Neural crest cell (in vitro differentiated cells): ENCODE results near the gene PNPLA6. TPM values are rescaled to one million over a fixed set of nuclear protein-coding genes. Genes with fewer than 3 reads are reported as not detected.

Experiments
- DNase-seq: peaks from one replicate; pipeline ENCODE4 v3.0.0; 2021; ENCODE audit warnings: low read depth, mixed read lengths, low spot score
- H3K27ac Mint-ChIP-seq: one replicate; pipeline ENCODE4 v1.8.0; 2021; ENCODE audit warnings: mild to moderate bottlenecking, mixed read lengths; ENCODE audit not compliant: unreplicated experiment
- H3K27me3 Mint-ChIP-seq: 2 replicates; pipeline ENCODE4 v1.8.0; 2021; ENCODE audit warnings: low read depth, mild to moderate bottlenecking, mixed read lengths
- H3K36me3 Mint-ChIP-seq: 2 replicates; pipeline ENCODE4 v1.8.0; 2021; ENCODE audit warnings: low read depth, mild to moderate bottlenecking, mixed read lengths
- H3K4me1 Mint-ChIP-seq: 2 replicates; pipeline ENCODE4 v1.8.0; 2021; ENCODE audit warnings: mixed read lengths
- H3K4me3 Mint-ChIP-seq: one replicate; pipeline ENCODE4 v1.8.0; 2021; ENCODE audit warnings: mild to moderate bottlenecking, mixed read lengths
- H3K9me3 Mint-ChIP-seq: 2 replicates; pipeline ENCODE4 v1.8.0; 2021; ENCODE audit warnings: mixed read lengths
- CTCF ChIP-seq: fragments of 200-600 bp; sonication (generic); conservative IDR thresholded peaks from 2 replicates; pipeline ENCODE4 v1.5.0; 2021; ENCODE audit warnings: antibody characterized with exemption, mild to moderate bottlenecking
- total RNA-seq: library from RNA; stranded (reverse); gene quantifications from 2 replicates; pipeline ENCODE4 v1.2.1, GENCODE V29; 2021

Gene PNPLA6
- total RNA-seq, 1 donor from 2014 or later: 72.1 TPM

- peaks cover 4% of the 10 kb centered on the region for H3K36me3 Mint-ChIP-seq
- no peaks in the 10 kb centered on the region for H3K27me3 Mint-ChIP-seq
- H3K9me3 Mint-ChIP-seq: no peaks in the 10 kb centered on the region
- no peak for DNase-seq
- no peak for TF ChIP-seq CTCF
- H3K27ac Mint-ChIP-seq: peak overlapping the region; percentile 93
- peak overlapping the region; percentile 92 for H3K4me3 Mint-ChIP-seq
- H3K4me1 Mint-ChIP-seq: peaks cover 26% of the 10 kb centered on the region
Measured at GRCh38 chr19:7516333-7516732, 19.2 kb upstream of the PNPLA6 start.

GRCh38 chr19:7516878-7517277, 18.6 kb upstream of the PNPLA6 start:
- Mint-ChIP-seq H3K27me3 (peaks cover 1% of the 10 kb centered on the region), H3K36me3 (peaks cover 4% of the 10 kb centered on the region), H3K4me1 (peaks cover 32% of the 10 kb centered on the region), H3K4me3 (peak overlapping the region; percentile 92), H3K9me3 (no peaks in the 10 kb centered on the region), H3K27ac (peak overlapping the region; percentile 93)
- DNase-seq: no peak
- no peak for TF ChIP-seq CTCF

GRCh38 chr19:7519361-7520130, 16.0 kb upstream of the PNPLA6 start:
- H3K27me3 Mint-ChIP-seq: peaks cover 5% of the 10 kb centered on the region
- TF ChIP-seq CTCF: no peak
- H3K4me1 Mint-ChIP-seq: peaks cover 40% of the 10 kb centered on the region
- peaks cover 4% of the 10 kb centered on the region for H3K36me3 Mint-ChIP-seq
- no peaks in the 10 kb centered on the region for H3K9me3 Mint-ChIP-seq
- no peak for DNase-seq
- peak overlapping the region; percentile 72 for H3K4me3 Mint-ChIP-seq
- H3K27ac Mint-ChIP-seq: no peak overlapping the region

DNA sequence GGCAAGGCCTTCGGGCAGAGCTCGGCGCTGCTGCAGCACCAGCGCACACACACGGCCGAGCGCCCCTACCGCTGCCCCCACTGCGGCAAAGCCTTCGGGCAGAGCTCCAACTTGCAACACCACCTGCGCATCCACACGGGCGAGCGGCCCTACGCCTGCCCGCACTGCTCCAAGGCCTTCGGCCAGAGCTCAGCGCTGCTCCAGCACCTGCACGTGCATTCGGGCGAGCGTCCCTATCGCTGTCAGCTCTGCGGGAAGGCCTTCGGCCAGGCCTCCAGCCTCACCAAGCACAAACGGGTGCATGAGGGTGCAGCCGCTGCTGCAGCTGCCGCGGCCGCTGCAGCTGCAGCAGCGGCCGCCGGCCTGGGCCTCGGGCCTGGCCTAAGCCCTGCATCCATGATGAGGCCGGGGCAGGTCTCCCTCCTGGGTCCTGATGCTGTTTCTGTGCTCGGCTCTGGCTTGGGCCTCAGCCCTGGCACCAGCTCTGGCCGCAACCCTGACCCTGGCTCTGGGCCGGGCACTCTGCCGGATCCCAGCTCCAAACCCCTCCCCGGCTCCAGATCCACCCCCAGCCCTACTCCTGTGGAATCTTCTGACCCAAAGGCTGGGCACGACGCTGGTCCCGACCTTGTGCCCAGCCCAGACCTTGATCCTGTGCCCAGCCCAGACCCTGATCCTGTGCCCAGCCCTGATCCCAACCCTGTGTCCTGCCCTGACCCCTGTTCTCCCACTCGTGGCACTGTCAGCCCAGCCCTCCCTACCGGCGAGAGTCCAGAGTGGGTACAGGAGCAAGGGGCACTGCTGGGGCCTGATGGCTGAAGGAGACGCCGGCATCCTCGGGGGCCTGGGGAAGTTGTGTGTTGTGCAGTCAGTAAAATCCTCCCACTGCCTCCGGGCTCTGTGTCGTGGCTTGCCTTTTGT, 15.1 kb upstream of the PNPLA6 start:
- H3K27me3 Mint-ChIP-seq: peaks cover 5% of the 10 kb centered on the region
- H3K4me1 Mint-ChIP-seq: peaks cover 33% of the 10 kb centered on the region
- DNase-seq: no peak
- no peaks in the 10 kb centered on the region for H3K9me3 Mint-ChIP-seq
- peak overlapping the region; percentile 38 for H3K4me3 Mint-ChIP-seq
- no peak overlapping the region for H3K27ac Mint-ChIP-seq
- H3K36me3 Mint-ChIP-seq: peaks cover 4% of the 10 kb centered on the region
- TF ChIP-seq CTCF: no peak

GRCh38 chr19:7521551-7522071, 13.9 kb upstream of the PNPLA6 start:
- no peak for DNase-seq
- Mint-ChIP-seq H3K4me1 (peaks cover 28% of the 10 kb centered on the region), H3K27ac (no peak overlapping the region), H3K36me3 (peaks cover 4% of the 10 kb centered on the region), H3K9me3 (no peaks in the 10 kb centered on the region), H3K4me3 (peak overlapping the region; percentile 90), H3K27me3 (peaks cover 5% of the 10 kb centered on the region)
- TF ChIP-seq CTCF: no peak
